ENCODE measurements around the gene BTN1A1.
"Not testable (repeated sequence)": the region's sequence is repeated elsewhere in the genome, so short reads cannot be mapped to it uniquely, and the experiment has no call there.

The BTN1A1 gene

DNA sequence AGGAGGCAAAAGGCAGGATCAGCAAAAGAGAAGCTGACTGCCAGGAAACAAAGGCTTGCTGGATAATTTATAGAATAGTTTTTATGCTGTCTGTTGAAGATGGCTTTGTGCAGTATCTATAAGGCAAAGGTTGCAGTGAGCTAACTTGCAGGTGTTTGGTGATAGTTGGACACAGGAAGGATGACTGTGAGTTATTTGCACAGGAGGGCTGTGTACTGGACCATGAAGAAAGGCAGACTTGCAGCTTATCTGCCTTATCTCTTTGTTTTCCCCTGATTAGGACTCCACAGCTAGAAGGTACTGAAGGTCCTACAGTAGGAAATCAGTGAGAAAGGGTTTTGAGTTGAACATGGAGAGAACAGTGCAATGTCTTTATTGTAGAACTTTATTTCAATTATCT is 2.1 kb downstream of the BTN1A1 start:
- Histone ChIP-seq H3K4me3 (ENCODE audit: low read depth in 1 of 2, low read length in 1 of 2) (no peak overlapping the region), H3K9me3 (no peaks in the 10 kb centered on the region), H3K36me3 (no peaks in the 10 kb centered on the region), H3K4me1 (ENCODE audit: control insufficient read depth in 1 of 2, insufficient read depth in 1 of 2, low read depth in 1 of 2, low read length in 1 of 2) (peaks cover 8 to 10% of the 10 kb centered on the region in 2 experiments), H3K27me3 (peaks cover 69% of the 10 kb centered on the region), H3K27ac (no peak overlapping the region)
- TF ChIP-seq, protein P1, sequence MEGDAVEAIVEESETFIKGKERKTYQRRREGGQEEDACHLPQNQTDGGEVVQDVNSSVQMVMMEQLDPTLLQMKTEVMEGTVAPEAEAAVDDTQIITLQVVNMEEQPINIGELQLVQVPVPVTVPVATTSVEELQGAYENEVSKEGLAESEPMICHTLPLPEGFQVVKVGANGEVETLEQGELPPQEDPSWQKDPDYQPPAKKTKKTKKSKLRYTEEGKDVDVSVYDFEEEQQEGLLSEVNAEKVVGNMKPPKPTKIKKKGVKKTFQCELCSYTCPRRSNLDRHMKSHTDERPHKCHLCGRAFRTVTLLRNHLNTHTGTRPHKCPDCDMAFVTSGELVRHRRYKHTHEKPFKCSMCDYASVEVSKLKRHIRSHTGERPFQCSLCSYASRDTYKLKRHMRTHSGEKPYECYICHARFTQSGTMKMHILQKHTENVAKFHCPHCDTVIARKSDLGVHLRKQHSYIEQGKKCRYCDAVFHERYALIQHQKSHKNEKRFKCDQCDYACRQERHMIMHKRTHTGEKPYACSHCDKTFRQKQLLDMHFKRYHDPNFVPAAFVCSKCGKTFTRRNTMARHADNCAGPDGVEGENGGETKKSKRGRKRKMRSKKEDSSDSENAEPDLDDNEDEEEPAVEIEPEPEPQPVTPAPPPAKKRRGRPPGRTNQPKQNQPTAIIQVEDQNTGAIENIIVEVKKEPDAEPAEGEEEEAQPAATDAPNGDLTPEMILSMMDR (IDR thresholded peaks at IDR 0.05): no peak

DNA sequence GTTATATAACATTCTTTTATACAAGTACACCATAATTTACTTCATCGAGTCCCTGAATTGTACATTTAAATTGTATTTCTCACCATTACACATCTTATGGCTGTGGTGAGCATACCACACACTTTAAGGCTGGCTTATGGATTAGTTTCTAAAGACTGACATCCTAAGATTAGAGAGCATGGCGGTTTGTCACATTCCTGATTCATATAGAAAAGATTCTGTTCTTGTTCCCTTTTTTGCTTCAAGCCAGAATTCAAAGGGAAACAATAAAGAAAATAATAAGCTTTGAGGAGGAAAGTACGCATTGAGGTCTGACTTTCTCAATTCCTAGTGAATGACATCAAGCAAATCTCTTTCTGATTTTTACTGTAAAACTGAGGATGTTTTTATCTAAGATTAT is 2.5 kb downstream of the BTN1A1 start:
- no peaks in the 10 kb centered on the region for H3K36me3 ChIP-seq

DNA sequence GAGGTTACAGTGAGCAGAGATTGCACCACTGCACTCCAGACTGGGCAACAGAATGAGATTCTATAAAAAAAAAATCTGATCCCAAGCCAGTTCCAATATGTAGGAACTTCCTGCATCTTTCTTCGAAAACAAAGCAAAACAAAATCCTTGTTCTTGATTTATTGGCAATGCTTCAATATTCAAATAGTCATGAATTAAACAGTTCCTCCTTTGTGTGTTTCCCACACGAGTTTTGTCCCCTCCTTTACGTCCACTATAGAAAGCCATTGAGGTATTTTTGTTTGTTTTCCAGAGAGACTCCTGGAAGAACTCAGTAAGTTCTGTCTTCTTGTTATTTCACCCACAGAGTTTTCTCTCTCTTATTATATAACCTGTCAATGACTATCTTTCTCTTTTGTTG is 7.6 kb downstream of the BTN1A1 start:
- Histone ChIP-seq H3K27me3 (peaks cover 29% of the 10 kb centered on the region), H3K4me3 (ENCODE audit: low read depth in 1 of 2, low read length in 1 of 2) (no peak overlapping the region), H3K4me1 (ENCODE audit: control insufficient read depth in 1 of 2, insufficient read depth in 1 of 2, low read depth in 1 of 2, low read length in 1 of 2) (no peaks in the 10 kb centered on the region), H3K27ac (no peak overlapping the region), H3K36me3 (no peaks in the 10 kb centered on the region), H3K9me3 (no peaks in the 10 kb centered on the region)
- TF ChIP-seq, protein P1 (IDR thresholded peaks at IDR 0.05): no peak

More for the DNA sequence above, 2.5 kb downstream of the BTN1A1 start:
- no peaks in the 10 kb centered on the region for H3K9me3 ChIP-seq
- H3K27me3 ChIP-seq: peaks cover 69% of the 10 kb centered on the region
- TF ChIP-seq, protein P1 (IDR thresholded peaks at IDR 0.05): no peak
- H3K4me3 ChIP-seq (ENCODE audit: low read depth in 1 of 2, low read length in 1 of 2): no peak overlapping the region
- H3K27ac ChIP-seq: no peak overlapping the region
- peaks cover 8 to 10% of the 10 kb centered on the region in 2 experiments for H3K4me1 ChIP-seq (ENCODE audit: control insufficient read depth in 1 of 2, insufficient read depth in 1 of 2, low read depth in 1 of 2, low read length in 1 of 2)

DNA sequence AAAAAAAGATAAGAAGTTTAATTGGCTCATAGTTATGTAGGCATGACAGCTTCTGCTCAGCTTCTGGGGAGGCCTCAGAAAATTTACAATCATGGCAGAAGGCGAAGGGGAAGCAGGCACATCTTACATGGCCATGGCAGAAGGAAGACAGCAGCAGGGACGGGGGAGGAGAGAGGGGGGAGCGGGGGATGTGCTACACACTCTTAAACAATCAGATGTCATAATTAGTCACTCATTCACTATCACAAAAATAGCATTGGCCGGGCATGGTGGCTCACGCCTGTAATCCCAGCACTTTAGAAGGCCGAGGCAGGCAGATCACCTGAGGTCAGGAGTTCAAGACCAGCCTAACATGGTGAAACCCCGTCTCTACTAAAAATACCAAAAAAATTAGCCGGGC is 10.9 kb downstream of the BTN1A1 start:
- H3K4me1 ChIP-seq (ENCODE audit: control insufficient read depth in 1 of 2, insufficient read depth in 1 of 2, low read depth in 1 of 2, low read length in 1 of 2); H3K4me3 ChIP-seq (ENCODE audit: low read depth in 1 of 2, low read length in 1 of 2); H3K9me3 ChIP-seq; H3K27ac ChIP-seq; H3K36me3 ChIP-seq; H3K27me3 ChIP-seq: not testable (repeated sequence)

DNA sequence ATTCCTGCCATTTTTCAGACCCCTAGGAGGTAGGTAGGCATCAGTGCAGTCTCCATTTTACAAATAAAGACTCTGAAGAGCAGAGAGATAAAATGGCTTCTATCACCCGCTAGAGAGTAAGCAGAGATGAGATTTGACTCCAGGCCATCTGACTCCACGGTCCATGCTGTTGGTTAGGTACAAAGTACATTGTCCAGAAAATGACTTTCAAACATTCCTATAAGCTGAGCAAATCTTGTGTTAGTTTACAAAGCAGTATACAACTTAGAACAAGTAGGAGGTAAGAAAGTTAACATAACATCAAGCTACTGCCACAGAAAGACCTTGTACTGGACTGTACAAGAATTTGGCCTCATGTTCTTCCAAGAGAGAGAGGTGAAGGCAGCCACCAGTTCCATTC is 14.9 kb downstream of the BTN1A1 start:
- no peaks in the 10 kb centered on the region for H3K27me3 ChIP-seq

More for the DNA sequence above, 14.9 kb downstream of the BTN1A1 start:
- Histone ChIP-seq H3K27ac (no peak overlapping the region), H3K4me1 (ENCODE audit: control insufficient read depth in 1 of 2, insufficient read depth in 1 of 2, low read depth in 1 of 2, low read length in 1 of 2) (peaks cover under 1 to 2% of the 10 kb centered on the region in 2 experiments), H3K4me3 (ENCODE audit: low read depth in 1 of 2, low read length in 1 of 2) (no peak overlapping the region), H3K9me3 (no peaks in the 10 kb centered on the region), H3K36me3 (no peaks in the 10 kb centered on the region)
- TF ChIP-seq, protein P1 (IDR thresholded peaks at IDR 0.05): no peak

Measured in neutrophil (primary cell).